Measurements from ENCODE around the gene UBL4B. TPM values are rescaled to one million over a fixed set of nuclear protein-coding genes. Genes with fewer than 3 reads are reported as not detected.

UBL4B gene
- total and polyA plus RNA-seq, 9 of the 15 experiments (the other 6 are each of a cell fraction or from before 2014, with no cell fraction given), result not detected

DNA sequence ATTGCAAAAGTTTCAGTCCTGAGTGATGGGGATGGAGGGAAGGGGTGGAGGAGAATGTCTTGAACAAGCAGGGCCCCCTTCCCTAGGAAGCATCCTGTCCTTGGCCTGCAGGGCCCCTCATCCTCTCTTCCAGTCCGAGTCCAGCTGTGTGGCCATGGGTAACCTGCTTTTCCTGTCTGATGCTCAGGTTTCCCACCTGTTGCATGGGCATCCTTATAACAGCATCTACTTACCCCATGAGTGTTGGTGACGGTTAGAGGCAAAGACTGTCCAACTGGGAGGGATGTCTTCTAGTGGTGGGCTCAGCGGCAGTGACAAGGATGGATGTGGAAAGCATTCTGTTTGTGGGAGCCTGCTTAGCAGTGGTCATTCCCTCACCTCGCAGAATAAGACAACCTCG, 1.9 kb downstream of the UBL4B start:
- Histone ChIP-seq H3K79me2 (ENCODE audit: control insufficient read depth, insufficient read depth, low read length) (no peaks in the 10 kb centered on the region), H3K9ac (ENCODE audit: insufficient read depth in 1 of 2, low read depth in 2 of 2, low read length in 2 of 2) (no peak overlapping the region), H2AFZ (ENCODE audit: low read depth, low read length) (no peak overlapping the region), H3K4me3 (no peak overlapping the region), H3K27me3 (ENCODE audit: control insufficient read depth in 2 of 2, insufficient read depth in 2 of 2, low read length in 2 of 2) (peaks cover 35 to 71% of the 10 kb centered on the region in 2 experiments), H3K9me3 (replicated peaks; ENCODE audit: control insufficient read depth, insufficient read depth, low read depth, low read length) (no peaks in the 10 kb centered on the region), H3K9me1 (ENCODE audit: control insufficient read depth, insufficient read depth, low read length) (no peaks in the 10 kb centered on the region), H3K4me1 (replicated peaks in 1 of 2; ENCODE audit: control insufficient read depth in 2 of 2, insufficient read depth in 2 of 2, low read length in 2 of 2) (no peaks in the 10 kb centered on the region), H3K27ac (ENCODE audit: extremely low read depth, low read depth, low read length) (no peak overlapping the region), H3K4me2 (ENCODE audit: insufficient read depth, low read length) (no peak overlapping the region), H4K20me1 (replicated peaks; ENCODE audit: control insufficient read depth, insufficient read depth, low read length) (peaks cover 6% of the 10 kb centered on the region), H3K36me3 (ENCODE audit: control insufficient read depth, insufficient read depth, low read length) (no peaks in the 10 kb centered on the region)
- TF ChIP-seq RB1 (IDR thresholded peaks at IDR 0.05; ENCODE audit: low read depth), result no peak
- no peak for TF ChIP-seq ZKSCAN1 (IDR thresholded peaks at IDR 0.05; ENCODE audit: low read depth, low read length)
- TF ChIP-seq, protein P1, sequence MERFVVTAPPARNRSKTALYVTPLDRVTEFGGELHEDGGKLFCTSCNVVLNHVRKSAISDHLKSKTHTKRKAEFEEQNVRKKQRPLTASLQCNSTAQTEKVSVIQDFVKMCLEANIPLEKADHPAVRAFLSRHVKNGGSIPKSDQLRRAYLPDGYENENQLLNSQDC (CRISPR knock-in tag; IDR thresholded peaks at IDR 0.05), result no peak
- TF ChIP-seq RBFOX2 (IDR thresholded peaks at IDR 0.05; ENCODE audit: low read depth, low read length), result no peak
- no peak for TF ChIP-seq CAMTA2 (CRISPR knock-in tag; conservative IDR thresholded peaks at IDR 0.05)
- TF ChIP-seq, protein P2, sequence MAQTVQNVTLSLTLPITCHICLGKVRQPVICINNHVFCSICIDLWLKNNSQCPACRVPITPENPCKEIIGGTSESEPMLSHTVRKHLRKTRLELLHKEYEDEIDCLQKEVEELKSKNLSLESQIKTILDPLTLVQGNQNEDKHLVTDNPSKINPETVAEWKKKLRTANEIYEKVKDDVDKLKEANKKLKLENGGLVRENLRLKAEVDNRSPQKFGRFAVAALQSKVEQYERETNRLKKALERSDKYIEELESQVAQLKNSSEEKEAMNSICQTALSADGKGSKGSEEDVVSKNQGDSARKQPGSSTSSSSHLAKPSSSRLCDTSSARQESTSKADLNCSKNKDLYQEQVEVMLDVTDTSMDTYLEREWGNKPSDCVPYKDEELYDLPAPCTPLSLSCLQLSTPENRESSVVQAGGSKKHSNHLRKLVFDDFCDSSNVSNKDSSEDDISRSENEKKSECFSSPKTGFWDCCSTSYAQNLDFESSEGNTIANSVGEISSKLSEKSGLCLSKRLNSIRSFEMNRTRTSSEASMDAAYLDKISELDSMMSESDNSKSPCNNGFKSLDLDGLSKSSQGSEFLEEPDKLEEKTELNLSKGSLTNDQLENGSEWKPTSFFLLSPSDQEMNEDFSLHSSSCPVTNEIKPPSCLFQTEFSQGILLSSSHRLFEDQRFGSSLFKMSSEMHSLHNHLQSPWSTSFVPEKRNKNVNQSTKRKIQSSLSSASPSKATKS (CRISPR knock-in tag; IDR thresholded peaks at IDR 0.05), result no peak
- ChIA-PET CTCF (ENCODE audit: low intra/inter-chr PET ratio) (no interaction called here), POLR2A (interaction anchor here (0.7 kb wide), 1 partner anchor 54 kb away, joined by 3 read pairs; no protein-coding TSS in a partner anchor)
- no peak for DNase-seq (ENCODE audit: extremely low read depth in 1 of 4, low spot score in 3 of 4)
- WGBS (ENCODE audit: insufficient coverage, low coverage, missing lambda C conversion rate), result 0% methylated on average over 5 of the region's 5 CpGs
- BruUV-seq (replicated peaks), result no TSS peak
- intact Hi-C loops (cut with micrococcal nuclease) (loop anchor here (5.0 to 10.0 kb wide), 2 partner anchors 337 to 469 kb away; no protein-coding TSS in a partner anchor), in situ Hi-C loops (cut with MboI) (no loop called here)
- FAIRE-seq, result no peak
- no peak for ATAC-seq
